Measurements from ENCODE around the gene GJD3. TPM values are rescaled to one million over a fixed set of nuclear protein-coding genes. Genes with fewer than 3 reads are reported as not detected.

GJD3 gene
- total and polyA plus RNA-seq, 2 donors (not counting 3 experiments of a cell fraction or from before 2014, with no cell fraction given) = 0.10 to 0.40 TPM

GRCh38 chr17:40345994-40346764 lies 18.4 kb downstream of the GJD3 start:
- peak overlapping the region; percentile 77 for H3K27ac ChIP-seq (ENCODE audit: insufficient read depth, low read depth, low read length)
- intact Hi-C loops (cut with micrococcal nuclease) = loop anchor here (5.0 kb wide), 1 partner anchor 129 kb away; the partner anchor contains the start of gene WIPF2
- peak; percentile 56 for DNase-seq (ENCODE audit: low read depth, low spot score)

More at GRCh38 chr17:40345994-40346764, 18.4 kb downstream of the GJD3 start:
- FAIRE-seq = peak; percentile 31
- CTCF ChIA-PET = interaction anchor here (1.2 to 10.6 kb wide), 8 partner anchors 9 to 214 kb away, joined by 3 to 109 read pairs (median 6); no protein-coding TSS in a partner anchor
- POLR2A ChIA-PET = interaction anchor here (0.7 kb wide), 1 partner anchor 1923 kb away, joined by 3 read pairs; no protein-coding TSS in a partner anchor
- peak overlapping the region in 2 of 3 experiments; percentile 3 to 69 for H3K4me3 ChIP-seq (replicated peaks in 1 of 3; ENCODE audit: insufficient read depth in 1 of 3, low read depth in 1 of 3, low read length in 3 of 3)
- TF ChIP-seq EZH2 (IDR thresholded peaks at IDR 0.05; ENCODE audit: borderline replicate concordance, low read depth, low read length, severe bottlenecking) (no peak), MYC (IDR thresholded peaks at IDR 0.05; ENCODE audit: low read depth, low read length) (no peak), CTCF (IDR thresholded peaks at IDR 0.05; ENCODE audit: extremely low read depth in 1 of 2, insufficient read depth in 1 of 2, low read depth in 1 of 2, low read length in 2 of 2) (no peak), JUN (IDR thresholded peaks at IDR 0.05; ENCODE audit: borderline replicate concordance, insufficient read depth, insufficient read length, low read depth) (no peak), POLR2AphosphoS5 (IDR thresholded peaks at IDR 0.05; ENCODE audit: insufficient read depth, low read depth, low read length) (no peak), POLR2A (IDR thresholded peaks at IDR 0.05; ENCODE audit: low read depth, low read length) (no peak), FOS (IDR thresholded peaks at IDR 0.05; ENCODE audit: borderline replicate concordance, insufficient read depth, low read length) (no peak), MAX (IDR thresholded peaks at IDR 0.05; ENCODE audit: insufficient read depth, insufficient read length) (no peak), GATA2 (IDR thresholded peaks at IDR 0.05; ENCODE audit: insufficient read depth, insufficient read length, low read depth, low read length) (no peak)
- H3K27me3 ChIP-seq (ENCODE audit: control insufficient read depth in 2 of 2, insufficient read depth in 2 of 2, low read length in 2 of 2) = no peaks in the 10 kb centered on the region
- dilution Hi-C loops (cut with MboI; ENCODE audit: extremely low pct_ligation_motif_present, low sequenced_read_pairs) = no loop called here
- peak overlapping the region; percentile 62 for H3K4me2 ChIP-seq (ENCODE audit: insufficient read depth, low read length)
- no peak overlapping the region for H2AFZ ChIP-seq (ENCODE audit: low read depth, low read length)
- peak overlapping the region; percentile 53 for H3K9ac ChIP-seq (replicated peaks; ENCODE audit: extremely low read depth, insufficient read depth, low read length)
- no peaks in the 10 kb centered on the region for H3K9me3 ChIP-seq (replicated peaks; ENCODE audit: control insufficient read depth, insufficient read depth, low read length)
- H4K20me1 ChIP-seq (replicated peaks; ENCODE audit: control insufficient read depth, extremely low read depth, insufficient read depth, low read length) = no peaks in the 10 kb centered on the region
- H3K36me3 ChIP-seq (ENCODE audit: control insufficient read depth in 2 of 2, extremely low read depth in 1 of 2, insufficient read depth in 2 of 2, low read length in 2 of 2) = peaks cover 0 to 16% of the 10 kb centered on the region in 2 experiments
- no peaks in the 10 kb centered on the region for H3K9me1 ChIP-seq (replicated peaks; ENCODE audit: control insufficient read depth, extremely low read depth, insufficient read depth, low read length)
- peaks cover 76% of the 10 kb centered on the region for H3K79me2 ChIP-seq (ENCODE audit: control insufficient read depth, insufficient read depth, low read length)
- BruUV-seq (replicated peaks) = no TSS peak
- peaks cover 69% of the 10 kb centered on the region for H3K4me1 ChIP-seq (ENCODE audit: control insufficient read depth, extremely low read depth, insufficient read depth, low read length)

Measured in endothelial cell of umbilical vein (primary cell).